Activated T-helper 2 cell treated with anti-CD3 and anti-CD28 coated beads, Interferon-gamma antibody, Interleukin-2, Interleukin-4, amounts not matched to agents 10 μg/mL and 5 μg/mL and 100 μg/mL, durations not matched to agents 14 hours and 24 hours and 36 hours (primary cell): ENCODE measurements around the gene SPTBN4. TPM values are rescaled to one million over a fixed set of nuclear protein-coding genes. Genes with fewer than 3 reads are reported as not detected.

Source experiments
- DNase-seq: peaks from one replicate; pipeline ENCODE4 v3.0.0; 2021; ENCODE audit warnings: low spot score
- H3K27ac Mint-ChIP-seq: one replicate; pipeline ENCODE4 v1.8.0; 2021; ENCODE audit warnings: mixed read lengths
- H3K27me3 Mint-ChIP-seq: one replicate; pipeline ENCODE4 v1.8.0; 2021; ENCODE audit warnings: low read depth, mixed read lengths
- H3K36me3 Mint-ChIP-seq: one replicate; pipeline ENCODE4 v1.8.0; 2021; ENCODE audit warnings: low read depth, mixed read lengths
- H3K4me1 Mint-ChIP-seq: one replicate; pipeline ENCODE4 v1.8.0; 2021; ENCODE audit warnings: low read depth, mixed read lengths
- H3K4me3 Mint-ChIP-seq: one replicate; pipeline ENCODE4 v1.8.0; 2021; ENCODE audit warnings: low read depth, mild to moderate bottlenecking, moderate library complexity, mixed read lengths
- H3K9me3 Mint-ChIP-seq: one replicate; pipeline ENCODE4 v1.8.0; 2021; ENCODE audit warnings: mixed read lengths
- intact Hi-C: fragments of 100-400 bp; cut with micrococcal nuclease; formaldehyde crosslinking; loops from one replicate; pipeline ENCODE4 v1.15.1; 2023
- total RNA-seq: library from RNA; stranded (reverse); gene quantifications from 2 replicates; pipeline ENCODE4 v1.2.3, GENCODE V29; 2022

Gene SPTBN4
- total RNA-seq: 0.30 and 0.57 TPM in 2 replicates

GRCh38 chr19:40466985-40467734 lies at the start of gene SPTBN4:
Gene SPTBN4, plus strand, starts transcription at chr19:40467001. Its CDS starts 5,621 bp downstream, at chr19:40472622.
- Mint-ChIP-seq H3K27ac (peak within 1 kb of the TSS; percentile 78), H3K4me1 (peaks cover 21% of the 10 kb centered on the region), H3K36me3 (peaks cover 5% of the 10 kb centered on the region), H3K27me3 (peaks cover 24% of the 10 kb centered on the region), H3K9me3 (no peaks in the 10 kb centered on the region), H3K4me3 (peak within 1 kb of the TSS; percentile 87)
- intact Hi-C loops: loop anchor here (1.0 to 5.0 kb wide), 2 partner anchors 46 to 145 kb away; no protein-coding TSS in a partner anchor
- no peak for DNase-seq

GRCh38 chr19:40417643-40417981 lies 49.2 kb upstream of the SPTBN4 start:
- peaks cover 9% of the 10 kb centered on the region for H3K36me3 Mint-ChIP-seq
- H3K27ac Mint-ChIP-seq: no peak overlapping the region
- H3K4me3 Mint-ChIP-seq: no peak overlapping the region
- intact Hi-C loops: no loop called here
- no peaks in the 10 kb centered on the region for H3K9me3 Mint-ChIP-seq
- DNase-seq: no peak
- H3K4me1 Mint-ChIP-seq: peaks cover 22% of the 10 kb centered on the region
- no peaks in the 10 kb centered on the region for H3K27me3 Mint-ChIP-seq

GRCh38 chr19:40418040-40418439 lies 48.8 kb upstream of the SPTBN4 start:
- peak overlapping the region; percentile 3 for H3K27ac Mint-ChIP-seq
- intact Hi-C loops: no loop called here
- H3K27me3 Mint-ChIP-seq: no peaks in the 10 kb centered on the region
- H3K4me3 Mint-ChIP-seq: no peak overlapping the region
- no peak for DNase-seq
- no peaks in the 10 kb centered on the region for H3K9me3 Mint-ChIP-seq
- peaks cover 22% of the 10 kb centered on the region for H3K4me1 Mint-ChIP-seq
- H3K36me3 Mint-ChIP-seq: peaks cover 9% of the 10 kb centered on the region

GRCh38 chr19:40419066-40419612 lies 47.7 kb upstream of the SPTBN4 start:
- intact Hi-C loops: no loop called here
- no peaks in the 10 kb centered on the region for H3K9me3 Mint-ChIP-seq
- H3K4me1 Mint-ChIP-seq: peaks cover 21% of the 10 kb centered on the region
- peak overlapping the region; percentile 6 for H3K4me3 Mint-ChIP-seq
- H3K36me3 Mint-ChIP-seq: peaks cover 9% of the 10 kb centered on the region
- DNase-seq: no peak
- H3K27ac Mint-ChIP-seq: no peak overlapping the region
- H3K27me3 Mint-ChIP-seq: no peaks in the 10 kb centered on the region

- Mint-ChIP-seq H3K27ac (no peak overlapping the region), H3K27me3 (no peaks in the 10 kb centered on the region)
Measured at GRCh38 chr19:40419780-40420179, 47.0 kb upstream of the SPTBN4 start.

GRCh38 chr19:40420451-40420765 lies 46.4 kb upstream of the SPTBN4 start:
- Mint-ChIP-seq H3K27me3 (no peaks in the 10 kb centered on the region), H3K27ac (peak overlapping the region; percentile 72), H3K36me3 (peaks cover 16% of the 10 kb centered on the region), H3K4me3 (peak overlapping the region; percentile 77), H3K4me1 (peaks cover 25% of the 10 kb centered on the region), H3K9me3 (no peaks in the 10 kb centered on the region)
- no peak for DNase-seq
- intact Hi-C loops: no loop called here

More at GRCh38 chr19:40419780-40420179, 47.0 kb upstream of the SPTBN4 start:
- Mint-ChIP-seq H3K4me3 (peak overlapping the region; percentile 67), H3K4me1 (peaks cover 25% of the 10 kb centered on the region), H3K9me3 (no peaks in the 10 kb centered on the region), H3K36me3 (peaks cover 14% of the 10 kb centered on the region)
- no peak for DNase-seq
- intact Hi-C loops: no loop called here

GRCh38 chr19:40420766-40421765 lies 45.7 kb upstream of the SPTBN4 start:
- H3K27ac Mint-ChIP-seq: peak overlapping the region; percentile 80
- no peaks in the 10 kb centered on the region for H3K9me3 Mint-ChIP-seq
- H3K36me3 Mint-ChIP-seq: peaks cover 16% of the 10 kb centered on the region
- peak; percentile 70 for DNase-seq
- peaks cover 23% of the 10 kb centered on the region for H3K4me1 Mint-ChIP-seq
- intact Hi-C loops: loop anchor here (1.0 kb wide), 1 partner anchor 45 kb away; no protein-coding TSS in a partner anchor
- H3K4me3 Mint-ChIP-seq: peak overlapping the region; percentile 77
- no peaks in the 10 kb centered on the region for H3K27me3 Mint-ChIP-seq

- Mint-ChIP-seq H3K4me1 (peaks cover 20% of the 10 kb centered on the region), H3K27me3 (no peaks in the 10 kb centered on the region), H3K9me3 (no peaks in the 10 kb centered on the region), H3K4me3 (peak overlapping the region; percentile 59), H3K27ac (peak overlapping the region; percentile 64), H3K36me3 (peaks cover 16% of the 10 kb centered on the region)
- intact Hi-C loops: loop anchor here (1.0 kb wide), 1 partner anchor 44 kb away; no protein-coding TSS in a partner anchor
- DNase-seq: no peak
Measured at GRCh38 chr19:40421993-40422747, 44.6 kb upstream of the SPTBN4 start.

- peaks cover 19% of the 10 kb centered on the region for H3K4me1 Mint-ChIP-seq
- H3K27ac Mint-ChIP-seq: peak overlapping the region; percentile 64
- peaks cover 16% of the 10 kb centered on the region for H3K36me3 Mint-ChIP-seq
Measured at GRCh38 chr19:40422748-40423566, 43.8 kb upstream of the SPTBN4 start.

GRCh38 chr19:40423938-40424337 lies 42.9 kb upstream of the SPTBN4 start:
- intact Hi-C loops: no loop called here
- Mint-ChIP-seq H3K27ac (peak overlapping the region; percentile 35), H3K4me1 (peaks cover 19% of the 10 kb centered on the region)

More at GRCh38 chr19:40422748-40423566, 43.8 kb upstream of the SPTBN4 start:
- H3K27me3 Mint-ChIP-seq: no peaks in the 10 kb centered on the region
- H3K9me3 Mint-ChIP-seq: no peaks in the 10 kb centered on the region
- peak overlapping the region; percentile 59 for H3K4me3 Mint-ChIP-seq
- no peak for DNase-seq
- intact Hi-C loops: no loop called here

GRCh38 chr19:40424637-40425449 lies 42.0 kb upstream of the SPTBN4 start:
- peak; percentile 26 for DNase-seq
- peaks cover 18% of the 10 kb centered on the region for H3K4me1 Mint-ChIP-seq
- H3K4me3 Mint-ChIP-seq: peak overlapping the region; percentile 97
- no peaks in the 10 kb centered on the region for H3K9me3 Mint-ChIP-seq
- H3K27ac Mint-ChIP-seq: peak overlapping the region; percentile 96
- intact Hi-C loops: loop anchor here (1.0 kb wide), 2 partner anchors 18 to 140 kb away; partner anchors contain the start of gene AKT2
- no peaks in the 10 kb centered on the region for H3K27me3 Mint-ChIP-seq
- H3K36me3 Mint-ChIP-seq: peaks cover 16% of the 10 kb centered on the region

More at GRCh38 chr19:40423938-40424337, 42.9 kb upstream of the SPTBN4 start:
- Mint-ChIP-seq H3K4me3 (peak overlapping the region; percentile 66), H3K9me3 (no peaks in the 10 kb centered on the region), H3K27me3 (no peaks in the 10 kb centered on the region), H3K36me3 (peaks cover 16% of the 10 kb centered on the region)
- DNase-seq: no peak
